K562 (cell line): ENCODE results near the gene CARMIL3. TPM values are rescaled to one million over a fixed set of nuclear protein-coding genes. Genes with fewer than 3 reads are reported as not detected.

Experiments
- ATF1 ChIP-seq, 2 experiments: fragments of 450-650 bp in 1 of 2; IDR thresholded peaks; 2 replicates each; pipeline ENCODE4 v1.6.1; 2016; ENCODE audit warnings: missing compliant biosample characterization in 1 of 2, missing genetic modification characterization in 1 of 2
- CAMTA2 ChIP-seq: fragments of 250-450 bp; sonication (Bioruptor Pico); conservative IDR thresholded peaks from 2 replicates; pipeline ENCODE4 v1.5.1; 2022
- CBFA2T3 ChIP-seq: fragments of 450-650 bp; IDR thresholded peaks from 2 replicates; pipeline ENCODE4 v1.6.1; 2017
- CTCF ChIP-seq, 3 experiments: IDR thresholded peaks in 2 of 3; conservative IDR thresholded peaks in 1 of 3; 2 replicates each; pipeline ENCODE4 v1.5.1; 2011 to 2012; ENCODE audit warnings: low read length in 3 of 3, mild to moderate bottlenecking in 3 of 3, control low read depth in 2 of 3, improper control_type of control experiment in 1 of 3, inconsistent platforms in 1 of 3, low read depth in 1 of 3, mixed read lengths in 1 of 3, moderate library complexity in 1 of 3; ENCODE audit not compliant: insufficient read depth in 2 of 3
- CXXC5 ChIP-seq: fragments of 250-450 bp; sonication (Bioruptor Pico); IDR thresholded peaks from 2 replicates; pipeline ENCODE4 v1.8.0; 2022; ENCODE audit warnings: inconsistent platforms, mild to moderate bottlenecking, moderate library complexity
- ETV1 ChIP-seq: fragments of 450-650 bp; conservative IDR thresholded peaks from 2 replicates; pipeline ENCODE4 v1.6.1; 2016; ENCODE audit warnings: missing genetic modification characterization, control low read depth, low read depth, missing compliant biosample characterization
- HDGF ChIP-seq: fragments of 450-650 bp; IDR thresholded peaks from 2 replicates; pipeline ENCODE4 v1.6.1; 2016
- KAT8 ChIP-seq: fragments of 450-650 bp; IDR thresholded peaks from 2 replicates; pipeline ENCODE4 v1.6.1; 2016; ENCODE audit warnings: low read depth, mild to moderate bottlenecking
- KDM2B ChIP-seq: fragments of 250-450 bp; sonication (Bioruptor Pico); IDR thresholded peaks from 2 replicates; pipeline ENCODE4 v1.8.0; 2021; ENCODE audit warnings: mild to moderate bottlenecking, moderate library complexity
- MBD1 ChIP-seq: fragments of 250-450 bp; sonication (Bioruptor Pico); IDR thresholded peaks from 2 replicates; pipeline ENCODE4 v1.8.0; 2022; ENCODE audit warnings: inconsistent platforms
- MECOM ChIP-seq: fragments of 250-450 bp; sonication (Bioruptor Pico); IDR thresholded peaks from 2 replicates; pipeline ENCODE4 v1.8.0; 2022; ENCODE audit warnings: inconsistent platforms
- NFRKB ChIP-seq: fragments of 450-650 bp; IDR thresholded peaks from 2 replicates; pipeline ENCODE4 v1.6.1; 2016; ENCODE audit warnings: low read depth
- POLR2G ChIP-seq: fragments of 200-400 bp; formaldehyde crosslinking; IDR thresholded peaks from 2 replicates; pipeline ENCODE4 v1.6.1; 2017; ENCODE audit warnings: low read depth, mild to moderate bottlenecking, antibody characterized with exemption, low read length, moderate library complexity
- SMARCB1 ChIP-seq: IDR thresholded peaks from 2 replicates; pipeline ENCODE4 v1.6.1; 2011; ENCODE audit warnings: improper control_type of control experiment, low read depth; ENCODE audit not compliant: insufficient read length
- SREBF1 ChIP-seq: fragments of 150-350 bp; IDR thresholded peaks from 2 replicates; pipeline ENCODE4 v1.6.1; 2014; ENCODE audit warnings: antibody characterized with exemption, low read depth, low read length, borderline replicate concordance
- TOE1 ChIP-seq, 2 experiments: fragments of 450-650 bp in 1 of 2; sonication (generic) in 1 of 2; formaldehyde crosslinking in 1 of 2; IDR thresholded peaks; 2 replicates each; pipeline versions ENCODE4 v1.7.1 to v1.8.0; 2016 to 2022; ENCODE audit warnings: borderline replicate concordance in 2 of 2, mild to moderate bottlenecking in 2 of 2, antibody characterized with exemption in 1 of 2, inconsistent platforms in 1 of 2, low read depth in 1 of 2, missing genetic modification reagents in 1 of 2, moderate library complexity in 1 of 2
- TRIM25 ChIP-seq: fragments of 450-650 bp; IDR thresholded peaks from 2 replicates; pipeline ENCODE4 v1.7.0; 2016; ENCODE audit warnings: borderline replicate concordance
- ZFP36 ChIP-seq: fragments of 150-350 bp; IDR thresholded peaks from 2 replicates; pipeline ENCODE4 v1.6.1; 2018; ENCODE audit warnings: low read length, low read depth; ENCODE audit not compliant: partially characterized antibody
- ZNF408 ChIP-seq: fragments of 250-450 bp; sonication (Bioruptor Pico); IDR thresholded peaks from 2 replicates; pipeline ENCODE4 v1.4.0; 2020; ENCODE audit warnings: low read depth, mild to moderate bottlenecking, moderate library complexity
- ZNF740 ChIP-seq, 3 experiments: fragments of 200-800 bp in 1 of 3; sonication (Bioruptor generic) in 1 of 3; sonication (generic) in 1 of 3; formaldehyde crosslinking in 1 of 3; IDR thresholded peaks; 2 replicates each; pipeline versions ENCODE4 v1.6.1 to v1.8.0; 2016 to 2022; ENCODE audit warnings: mild to moderate bottlenecking in 2 of 3, missing compliant biosample characterization in 2 of 3, missing genetic modification characterization in 2 of 3, missing genetic modification reagents in 1 of 3
- polyA plus RNA-seq, 8 experiments: library from polyadenylated mRNA; depleted of rRNA in 4 of 8; stranded (reverse) in 5 of 8; unstranded in 3 of 8; fragments of >200 nt; fragmentation: Nextera tagmentation in 2 of 8; fragmentation: Illumina TruSeq in 1 of 8; extraction: Ambion mirVana in 2 of 8; extraction: Trizol in 1 of 8; gene quantifications; 2 replicates each; pipeline versions ENCODE4 v1.2.1 to v1.2.3, GENCODE V29; 2011 to 2014; ENCODE audit warnings: inconsistent platforms in 1 of 8, missing spikeins in 1 of 8
- total RNA-seq, 7 experiments: library from RNA; depleted of rRNA in 6 of 7; stranded (reverse); fragments of >200 nt in 6 of 7; fragmentation: Illumina TruSeq in 2 of 7; extraction: Trizol in 2 of 7; gene quantifications; 2 replicates each; pipeline versions ENCODE4 v1.2.1 to v1.2.3, GENCODE V29; 2011 to 2021; ENCODE audit warnings: low replicate concordance in 1 of 7

The CARMIL3 gene
- total and polyA plus RNA-seq, 9 of the 15 experiments (the other 6 are each of a cell fraction or from before 2014, with no cell fraction given) = 0.01 to 0.11 (median 0.05) TPM; not detected in 5

- no peak for TF ChIP-seq SREBF1
- TF ChIP-seq MBD1 = no peak
- TF ChIP-seq ATF1 (CRISPR knock-in tag; IDR thresholded peaks at IDR 0.05) = no peak
- TF ChIP-seq ATF1 (tag; IDR thresholded peaks at IDR 0.05) = no peak
- peak; percentile 67 for TF ChIP-seq POLR2G
- TF ChIP-seq CXXC5 (CRISPR knock-in tag) = peak; percentile 20
- 0 out of 2 replicates have a peak, but pooled peaks have one; percentile 12 for TF ChIP-seq ZNF740 (CRISPR knock-in tag; IDR thresholded peaks at IDR 0.05)
- no peak for TF ChIP-seq ZNF740 (tag; IDR thresholded peaks at IDR 0.05)
- TF ChIP-seq SMARCB1 = no peak
- TF ChIP-seq ZNF408 = no peak
- TF ChIP-seq CTCF (IDR thresholded peaks at IDR 0.05 in 2 of 3, conservative IDR thresholded peaks at IDR 0.05 in 1 of 3; ENCODE audit: insufficient read depth in 2 of 3, low read depth in 1 of 3, low read length in 3 of 3) = no peak
- TF ChIP-seq TOE1 (IDR thresholded peaks at IDR 0.05; ENCODE audit: borderline replicate concordance) = no peak
- no peak for TF ChIP-seq TOE1 (CRISPR knock-in tag; IDR thresholded peaks at IDR 0.05; ENCODE audit: borderline replicate concordance, low read depth)
- TF ChIP-seq CAMTA2 (CRISPR knock-in tag) = no peak
- no peak for TF ChIP-seq MECOM (CRISPR knock-in tag)
- no peak for TF ChIP-seq NFRKB
- no peak for TF ChIP-seq KAT8
- no peak for TF ChIP-seq TRIM25
- TF ChIP-seq ZFP36 = no peak
- TF ChIP-seq CBFA2T3 = no peak
- 0 out of 2 replicates have a peak, but pooled peaks have one; percentile 55 for TF ChIP-seq KDM2B (CRISPR knock-in tag)
- 0 out of 2 replicates have a peak, but pooled peaks have one; percentile 62 for TF ChIP-seq ETV1
- TF ChIP-seq HDGF = no peak
Observed at GRCh38 chr14:24051789-24052655, at the start of gene CARMIL3 (continued).
